WTC11 (cell line): ENCODE measurements around the gene EVL.

Source experiments
- ATF1 ChIP-seq: sonication (generic); formaldehyde crosslinking; IDR thresholded peaks from 2 replicates; pipeline ENCODE4 v1.8.1; 2023; ENCODE audit warnings: mild to moderate bottlenecking, moderate library complexity, missing genetic modification reagents
- MLX ChIP-seq: sonication (generic); formaldehyde crosslinking; IDR thresholded peaks from 2 replicates; pipeline ENCODE4 v1.8.1; 2023; ENCODE audit warnings: mild to moderate bottlenecking, missing genetic modification reagents, moderate library complexity
- RORB ChIP-seq: fragments of 250-450 bp; sonication (Bioruptor Pico); IDR thresholded peaks from 2 replicates; pipeline ENCODE4 v1.9.0; 2021; ENCODE audit warnings: mild to moderate bottlenecking
- ZNF263 ChIP-seq: sonication (generic); formaldehyde crosslinking; IDR thresholded peaks from 2 replicates; pipeline ENCODE4 v1.8.1; 2022; ENCODE audit warnings: low read depth, mild to moderate bottlenecking, moderate library complexity, missing genetic modification reagents

DNA sequence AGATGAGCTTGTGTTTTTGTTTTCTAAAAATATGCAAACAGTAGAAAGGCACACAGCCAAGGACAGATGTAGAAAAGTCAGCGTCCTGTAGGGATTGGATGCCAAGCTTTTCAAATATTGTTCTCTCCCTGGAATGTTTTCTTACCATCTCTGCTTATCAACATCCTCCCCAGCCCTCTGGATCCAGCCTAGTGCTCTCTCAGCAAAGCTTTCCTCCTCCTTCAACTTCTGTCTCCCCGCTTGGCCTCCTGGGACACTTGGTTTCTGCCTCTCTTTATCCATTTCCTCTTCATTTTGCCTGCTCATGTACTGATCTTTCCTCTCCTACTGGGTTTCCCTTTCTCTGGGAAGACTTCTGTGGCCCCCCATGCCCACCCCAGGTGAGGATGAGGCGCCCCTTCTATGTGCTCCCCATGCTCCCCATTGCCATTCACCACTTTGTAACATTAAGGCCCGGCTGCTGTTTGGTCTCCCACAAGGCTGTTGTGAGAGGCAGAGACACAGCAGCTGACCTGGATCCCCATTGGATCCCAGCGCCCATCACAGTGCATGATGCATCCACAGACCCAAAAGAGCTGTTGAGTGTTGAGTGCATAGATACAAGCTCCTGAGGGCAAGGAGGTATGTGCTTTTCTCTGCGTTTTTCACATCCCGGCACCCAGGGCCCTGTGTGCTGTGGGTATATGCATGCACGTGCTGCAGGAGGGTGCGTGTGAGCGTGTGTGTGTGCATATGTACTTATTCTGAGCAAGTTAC is 38.2 kb downstream of the EVL start:
- TF ChIP-seq ATF1 (CRISPR knock-in tag): no peak
- TF ChIP-seq MLX (CRISPR knock-in tag): no peak
- TF ChIP-seq RORB (CRISPR knock-in tag): no peak
- no peak for TF ChIP-seq ZNF263 (CRISPR knock-in tag)
